GM18870 (cell line): ENCODE measurements around the gene SPNS3.

Experiments
- ATAC-seq: cut with Tn5 transposase; IDR thresholded peaks from one replicate; pipeline ENCODE4 v1.9.1; 2021; ENCODE audit warnings: moderate library complexity; ENCODE audit not compliant: unreplicated experiment

The SPNS3 gene

DNA sequence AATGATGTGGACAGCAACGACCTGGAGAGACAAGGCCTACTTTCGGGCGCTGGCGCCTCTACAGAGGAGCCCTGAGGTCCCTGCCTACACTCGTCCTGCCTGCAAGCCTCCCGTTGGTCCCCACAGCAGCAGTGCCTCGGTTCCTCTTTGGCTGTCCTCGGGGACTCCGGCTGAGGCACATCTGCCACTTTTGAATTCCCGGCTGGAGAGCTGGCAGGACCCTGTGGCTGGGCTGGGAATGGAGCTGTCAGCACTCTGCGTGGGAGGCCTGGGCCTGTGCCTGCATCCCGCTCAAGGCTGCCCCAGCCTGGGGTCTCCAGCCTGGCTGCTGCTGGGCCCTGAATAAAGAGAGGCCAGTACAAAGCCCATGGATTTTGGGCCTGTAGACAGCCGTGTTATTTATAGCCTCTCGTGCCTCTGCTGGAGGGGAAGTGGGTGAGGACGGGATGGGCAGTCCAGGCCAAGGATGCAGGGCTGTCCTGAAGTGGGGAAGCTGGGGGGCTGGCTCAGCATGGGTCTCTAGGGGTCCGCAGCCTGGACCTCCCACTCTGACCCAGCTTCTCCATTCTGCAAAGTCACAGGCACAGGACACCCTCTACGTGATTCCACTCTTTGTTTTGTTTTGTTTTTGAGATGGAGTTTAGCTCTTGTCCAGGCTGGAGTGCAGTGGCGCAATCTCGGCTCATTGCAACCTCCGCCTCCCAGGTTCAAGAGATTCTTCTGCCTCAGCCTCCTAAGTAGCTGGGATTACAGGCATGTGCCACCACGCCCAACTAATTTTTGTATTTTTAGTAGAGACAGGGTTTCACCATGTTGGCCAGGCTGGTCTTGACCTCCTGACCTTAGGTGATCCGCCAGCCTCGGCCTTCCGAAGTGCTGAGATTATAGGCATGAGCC is 54.3 kb downstream of the SPNS3 start:
- no peak for ATAC-seq

- no peak for ATAC-seq
Observed at GRCh38 chr17:4488989-4489595, 55.4 kb downstream of the SPNS3 start.

GRCh38 chr17:4490109-4490591 is 56.4 kb downstream of the SPNS3 start:
- ATAC-seq: no peak

GRCh38 chr17:4490637-4491061 is 56.9 kb downstream of the SPNS3 start:
- no peak for ATAC-seq

- ATAC-seq: no peak
Observed at GRCh38 chr17:4492721-4493561, 59.2 kb downstream of the SPNS3 start.

- ATAC-seq: no peak
Observed at GRCh38 chr17:4497101-4497824, 63.5 kb downstream of the SPNS3 start.

- no peak for ATAC-seq
Observed at GRCh38 chr17:4498461-4499397, 65.0 kb downstream of the SPNS3 start, which contains the start of gene SPNS2. Gene SPNS2 (plus strand): TSS chr17:4498881. CDS start chr17:4499048, 167 bp downstream.

- no peak for ATAC-seq
Observed at GRCh38 chr17:4499431-4500190, 65.9 kb downstream of the SPNS3 start.

- no peak for ATAC-seq
Observed at GRCh38 chr17:4500191-4500571, 66.4 kb downstream of the SPNS3 start.

DNA sequence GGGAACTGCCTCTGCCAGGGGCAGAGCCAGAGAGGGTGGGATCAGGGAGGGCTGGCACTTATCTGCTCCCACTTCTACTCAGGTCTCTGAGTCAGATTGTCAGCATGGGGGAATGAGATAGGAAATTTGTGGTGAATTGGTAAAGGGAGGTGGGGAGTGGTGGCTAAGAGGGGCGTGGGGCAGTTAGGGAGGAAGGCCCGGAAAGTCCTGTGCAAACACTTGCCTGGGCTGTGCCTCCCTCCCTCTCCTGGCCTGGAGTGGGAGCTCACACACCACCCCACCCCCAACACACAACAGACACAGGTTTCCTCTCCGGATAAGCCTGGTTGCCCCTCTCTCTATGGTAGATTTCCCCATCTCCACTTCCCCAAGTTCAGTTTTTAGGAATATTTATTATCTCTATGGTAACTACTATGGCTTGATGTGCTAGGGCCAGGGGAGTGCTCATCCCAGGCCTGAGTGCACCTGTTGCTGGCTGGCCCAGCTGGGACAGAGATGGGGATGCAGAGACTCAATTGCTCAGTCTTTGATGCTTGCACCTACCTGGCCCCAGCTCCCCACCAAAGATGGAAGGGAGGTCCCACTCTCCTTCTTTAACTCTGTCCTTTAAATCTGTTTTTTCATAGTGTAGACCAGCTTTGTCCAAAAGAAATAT is 67.7 kb downstream of the SPNS3 start:
- ATAC-seq: no peak

DNA sequence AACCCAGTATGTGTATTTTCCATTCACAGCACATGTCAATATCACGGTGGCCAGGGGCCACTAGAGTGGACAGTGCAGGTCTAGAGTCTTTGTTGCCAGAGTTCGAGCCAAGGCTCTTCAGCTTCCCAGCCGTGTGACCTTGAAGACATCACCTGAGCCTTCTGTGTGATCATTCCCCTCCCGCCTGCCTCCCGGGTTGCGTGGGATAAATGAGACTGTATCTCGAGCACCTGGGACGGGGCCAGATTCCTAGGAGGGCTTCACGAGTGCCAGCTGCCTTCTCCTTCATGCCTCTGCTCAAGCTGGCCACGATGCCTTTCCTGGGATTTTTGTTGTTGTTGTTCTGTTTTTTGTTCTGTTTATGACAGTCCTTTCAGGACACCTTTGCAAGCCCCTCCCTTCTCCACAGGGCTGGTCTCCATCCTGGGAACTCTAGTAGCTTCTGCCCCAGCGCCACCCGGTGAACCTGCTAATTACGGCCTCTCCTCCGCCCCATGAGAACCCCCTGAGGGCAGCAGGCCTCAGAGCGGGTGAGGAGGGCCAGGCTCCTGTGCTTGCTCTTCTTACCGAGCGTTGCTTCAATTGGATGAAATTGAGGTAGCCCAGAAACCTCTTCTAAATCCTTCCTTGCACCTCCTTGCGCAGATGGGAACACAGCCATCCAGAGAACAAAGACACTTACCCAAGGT is 68.9 kb downstream of the SPNS3 start:
- ATAC-seq: no peak

DNA sequence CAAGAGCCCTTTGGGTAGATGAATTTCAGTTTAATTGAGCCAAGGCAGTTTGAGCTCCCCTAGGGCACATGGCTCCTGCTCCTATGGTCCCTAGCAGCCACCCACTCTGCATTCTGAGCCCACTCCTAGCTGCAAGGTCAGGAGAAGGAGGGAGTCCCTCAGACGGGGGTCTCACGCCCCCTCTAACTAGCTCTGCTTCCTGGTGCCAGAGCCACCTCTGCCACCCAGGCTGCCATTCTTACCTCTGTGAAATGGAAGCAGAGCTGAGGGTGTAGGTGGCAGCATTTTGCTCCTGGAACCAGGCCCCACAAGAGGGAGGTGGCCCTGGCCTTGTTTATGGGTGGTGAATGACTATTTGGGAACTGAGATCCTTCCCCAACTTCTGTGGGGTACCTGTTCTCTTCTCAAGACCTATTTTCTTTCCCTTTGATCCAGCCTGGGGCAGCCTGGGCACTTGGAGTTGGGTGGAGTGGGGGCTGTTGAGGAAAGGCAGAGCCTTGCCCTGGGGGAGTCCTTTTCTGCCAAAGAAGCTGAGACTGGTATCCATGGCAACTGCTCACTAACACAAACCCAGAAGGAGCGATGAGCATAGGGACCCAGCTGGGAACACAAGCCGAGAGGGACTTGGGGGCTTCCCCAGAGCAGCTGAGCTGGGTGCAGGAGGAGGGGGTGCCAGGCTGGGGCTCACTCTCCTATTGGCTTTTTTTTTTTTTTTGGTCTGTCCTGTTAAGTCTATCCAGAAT is 69.7 kb downstream of the SPNS3 start:
- ATAC-seq: no peak

GRCh38 chr17:4504188-4504587 is 70.4 kb downstream of the SPNS3 start:
- no peak for ATAC-seq

DNA sequence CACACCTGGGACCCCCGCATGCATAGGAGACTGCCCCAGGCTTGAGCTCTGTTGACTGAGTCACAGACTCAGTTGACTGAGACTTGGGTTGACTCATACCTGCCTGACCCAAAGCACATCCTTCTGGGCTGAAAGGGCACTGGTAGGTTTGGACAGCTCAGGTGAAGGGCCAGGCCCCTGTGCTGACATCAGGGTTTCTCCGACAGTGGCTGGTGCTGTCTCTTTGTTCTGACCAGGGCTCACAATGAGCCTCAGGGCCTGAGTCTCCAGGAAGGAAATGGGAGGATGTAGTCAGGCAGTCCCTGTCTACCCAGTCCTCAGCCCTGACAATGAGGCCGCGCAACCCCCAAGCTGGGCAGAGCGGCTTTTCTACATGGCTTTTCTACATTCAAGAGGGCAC is 71.4 kb downstream of the SPNS3 start:
- no peak for ATAC-seq

DNA sequence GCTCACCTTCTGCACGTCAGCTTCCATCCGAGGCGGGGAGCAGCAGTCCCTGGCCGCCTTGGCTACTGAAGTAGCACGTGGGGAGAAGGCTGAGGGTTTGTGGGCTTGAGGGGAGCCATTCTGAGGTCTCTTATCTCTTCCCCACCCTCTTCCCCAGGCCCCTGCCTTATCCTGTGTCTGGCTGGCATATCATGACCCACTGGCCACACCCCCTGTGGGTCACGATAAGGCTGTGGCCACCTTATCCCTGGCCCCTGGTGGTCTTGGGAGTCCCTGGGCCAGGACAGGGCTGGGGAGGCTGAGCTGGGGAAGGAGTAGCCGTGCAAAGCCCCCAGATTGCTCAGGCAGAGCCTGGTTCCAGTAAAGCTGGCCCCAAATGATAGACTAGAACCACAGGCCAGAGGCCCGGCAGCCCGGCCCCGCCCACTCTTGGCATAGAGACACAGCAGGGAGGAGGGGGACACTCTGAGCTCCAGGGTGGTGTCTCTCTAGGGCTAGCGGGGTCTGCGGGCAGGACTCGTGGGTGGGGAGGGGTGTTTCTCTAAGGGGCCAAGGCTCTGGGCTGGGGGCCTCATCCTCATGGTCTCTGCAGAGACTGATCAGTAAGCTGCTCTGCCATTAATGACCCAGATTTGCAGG is 72.6 kb downstream of the SPNS3 start:
- no peak for ATAC-seq

- no peak for ATAC-seq
Observed at GRCh38 chr17:4506892-4507291, 73.2 kb downstream of the SPNS3 start.
